HG02623 (cell line): ENCODE measurements around the gene USP54.
"Not testable (repeated sequence)": the region's sequence is repeated elsewhere in the genome, so short reads cannot be mapped to it uniquely, and the experiment has no call there.

Experiments
- ATAC-seq: cut with Tn5 transposase; IDR thresholded peaks from one replicate; pipeline ENCODE4 v1.9.1; 2021; ENCODE audit warnings: moderate library complexity; ENCODE audit not compliant: unreplicated experiment

The USP54 gene

GRCh38 chr10:73591935-73592699 is 975 bp upstream of the USP54 start:
- ATAC-seq = no peak

- ATAC-seq = no peak
Measured at GRCh38 chr10:73589563-73590126, 1.5 kb downstream of the USP54 start.

DNA sequence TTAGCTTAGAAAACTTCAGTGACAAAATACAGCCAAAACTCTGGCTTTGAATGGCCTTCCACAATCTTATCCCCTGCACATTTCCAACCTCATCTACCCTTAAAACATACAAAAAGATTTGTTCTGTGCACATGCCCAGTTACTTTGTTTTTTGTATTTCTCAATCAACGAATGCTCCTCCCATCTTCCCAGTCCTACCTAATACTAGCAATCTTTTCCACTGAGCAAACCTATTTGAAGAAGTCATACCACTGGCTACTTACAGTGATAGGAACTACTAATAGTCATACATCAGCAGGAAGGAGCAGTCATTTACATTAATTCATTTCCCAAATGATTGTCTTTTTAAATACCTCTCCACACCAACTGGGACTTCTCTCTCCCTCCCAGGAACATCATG is 2.5 kb downstream of the USP54 start:
- ATAC-seq = no peak

DNA sequence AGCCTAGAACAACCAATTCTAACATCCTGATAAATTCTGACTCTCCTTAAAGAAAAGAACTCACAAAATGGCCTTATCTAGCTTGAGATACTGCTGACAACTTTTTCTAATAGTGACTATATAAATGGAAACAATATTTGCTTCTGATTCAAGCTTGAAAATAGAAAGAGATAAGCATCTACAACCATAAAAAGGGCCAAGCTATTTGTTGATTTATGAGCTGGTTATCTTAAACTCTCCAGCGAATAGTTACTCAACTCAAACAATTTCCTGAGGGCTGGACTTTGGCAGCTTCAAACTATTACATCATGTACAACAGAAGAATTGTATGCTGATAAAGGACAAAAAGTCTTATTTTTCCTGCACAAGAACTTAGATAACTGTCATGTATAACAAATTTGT is 4.6 kb downstream of the USP54 start:
- ATAC-seq = no peak

- no peak for ATAC-seq
Measured at GRCh38 chr10:73585327-73585726, 5.8 kb downstream of the USP54 start.

DNA sequence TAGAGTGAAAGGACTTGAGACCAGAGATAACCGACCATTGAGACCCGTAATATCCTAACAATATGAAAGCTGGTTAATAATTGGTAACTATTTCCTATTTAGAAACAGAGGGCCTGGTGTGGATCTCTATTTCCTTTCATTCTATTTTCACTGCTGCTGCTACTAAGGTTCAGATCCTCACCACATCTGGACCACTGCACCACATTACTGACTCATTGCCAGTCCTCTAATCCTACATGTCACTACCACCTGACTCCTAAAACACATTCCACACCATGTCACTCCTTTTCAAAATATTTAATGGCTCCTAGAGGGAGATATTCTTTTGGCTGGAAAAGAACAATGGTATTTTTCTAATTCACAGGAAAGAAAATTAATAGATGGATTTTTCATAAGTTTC is 6.4 kb downstream of the USP54 start:
- no peak for ATAC-seq

DNA sequence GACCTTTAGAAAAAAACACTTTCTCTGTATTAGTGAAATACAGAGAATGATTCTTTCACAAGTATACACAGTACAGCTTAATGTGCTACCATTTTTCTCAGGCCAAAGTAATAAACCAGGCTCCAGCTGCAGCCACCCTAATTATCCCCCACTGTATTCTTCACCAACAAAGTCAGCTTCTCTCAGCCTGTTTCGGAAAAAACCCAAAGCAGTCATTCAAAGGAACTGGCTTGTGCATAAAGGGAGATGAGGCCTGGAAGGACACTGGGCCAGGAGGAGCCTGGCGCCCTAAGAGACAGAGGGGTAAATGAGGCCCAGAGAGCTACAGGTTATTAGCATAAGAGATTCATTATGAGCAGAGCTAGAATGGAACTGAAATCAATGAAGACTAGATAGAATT is 9.2 kb downstream of the USP54 start:
- no peak for ATAC-seq

DNA sequence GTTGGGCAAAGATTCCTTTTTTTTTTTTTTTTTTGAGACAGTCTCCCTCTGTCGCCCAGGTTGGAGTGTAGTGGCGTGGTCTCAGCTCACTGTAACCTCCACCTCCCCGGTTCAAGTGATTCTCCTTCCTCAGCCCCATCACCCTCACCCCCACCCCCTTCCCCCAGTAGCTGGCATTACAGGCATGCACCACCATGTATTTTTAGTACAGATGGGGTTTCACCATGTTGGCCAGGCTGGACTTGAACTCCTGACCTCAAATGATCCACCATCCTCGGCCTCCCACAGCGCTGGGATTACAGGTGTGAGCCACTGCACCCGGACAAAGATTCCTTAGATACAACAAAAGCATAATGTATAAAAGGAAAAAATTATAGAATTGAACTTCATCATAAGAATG is 12.2 kb downstream of the USP54 start:
- not testable (repeated sequence) for ATAC-seq

GRCh38 chr10:73577788-73578187 is 13.4 kb downstream of the USP54 start:
- ATAC-seq = no peak

- no peak for ATAC-seq
Measured at GRCh38 chr10:73576890-73577591, 14.1 kb downstream of the USP54 start.

DNA sequence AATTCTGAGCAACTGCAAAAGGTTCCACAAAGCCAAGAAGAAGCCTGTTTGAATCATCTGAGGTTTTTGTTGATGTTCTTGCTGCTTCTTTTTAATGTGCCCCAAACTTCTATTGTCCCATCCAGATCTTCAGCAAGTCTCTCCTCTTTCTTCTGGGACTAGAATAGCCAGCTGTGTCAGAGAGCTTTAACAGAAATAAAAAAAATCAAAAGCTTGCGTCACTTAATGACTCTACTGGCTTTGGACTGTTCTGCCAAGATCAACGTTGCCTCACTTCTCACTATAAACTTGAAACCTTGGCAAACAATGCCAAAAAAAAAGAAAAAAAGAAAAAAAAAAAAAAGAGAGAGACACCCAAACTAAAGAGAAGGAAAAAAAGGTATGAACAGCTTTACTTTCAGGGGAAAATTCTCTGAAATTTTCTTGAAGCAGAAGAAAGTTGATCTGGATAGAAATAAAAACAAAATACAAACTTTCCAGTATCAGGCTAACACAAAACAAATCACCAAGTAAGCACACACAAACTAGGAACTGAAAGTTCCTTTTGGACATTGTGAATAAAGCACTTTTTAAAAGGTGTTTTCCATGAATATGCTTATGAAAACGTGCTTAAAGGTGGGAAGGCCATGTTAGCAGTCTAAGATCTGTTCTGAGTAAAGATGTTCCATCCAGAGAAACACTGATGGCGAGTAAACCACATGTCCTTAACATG is 14.8 kb downstream of the USP54 start:
- ATAC-seq = no peak

- ATAC-seq = not testable (repeated sequence)
Measured at GRCh38 chr10:73567025-73567424, 24.1 kb downstream of the USP54 start.

- no peak for ATAC-seq
Measured at GRCh38 chr10:73561192-73561591, 29.9 kb downstream of the USP54 start.

DNA sequence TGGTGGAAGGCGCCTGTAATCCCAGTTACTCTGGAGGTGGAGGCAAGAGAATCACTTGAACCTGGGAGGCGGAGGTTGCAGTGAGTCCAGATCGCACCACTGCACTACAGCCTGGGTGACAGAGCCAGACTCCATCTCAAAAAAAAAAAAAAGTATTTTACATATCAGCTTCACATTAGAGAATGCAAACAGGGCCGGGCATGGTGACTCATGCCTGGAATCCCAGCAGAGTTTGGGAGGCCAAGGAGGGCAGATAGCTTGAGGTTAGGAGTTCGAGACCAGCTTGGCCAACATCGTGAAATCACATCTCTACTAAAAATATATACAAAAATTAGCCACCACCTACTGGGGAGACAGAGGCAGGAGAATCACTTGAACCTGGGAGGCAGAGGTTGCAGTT is 31.6 kb downstream of the USP54 start:
- ATAC-seq = no peak

DNA sequence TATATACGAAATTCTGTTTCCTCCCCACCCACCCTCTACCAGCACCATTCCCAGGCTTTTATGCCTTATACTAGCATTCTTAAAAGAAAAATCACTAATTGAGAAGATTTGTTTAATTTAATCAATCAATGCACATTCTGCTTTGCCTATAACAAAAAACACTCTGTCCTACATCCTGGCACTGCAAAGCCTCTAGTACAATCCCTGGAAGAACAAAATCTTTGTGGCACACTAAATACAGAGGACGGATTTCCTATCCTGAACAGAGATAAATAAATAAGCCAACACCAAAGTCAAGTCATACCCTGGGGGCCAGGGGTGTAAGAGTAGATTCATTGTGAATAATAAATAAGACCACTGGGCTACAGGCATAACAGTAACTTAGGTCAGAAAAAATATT is 34.3 kb downstream of the USP54 start:
- no peak for ATAC-seq

- ATAC-seq = no peak
Measured at GRCh38 chr10:73554721-73555120, 36.4 kb downstream of the USP54 start.

- no peak for ATAC-seq
Measured at GRCh38 chr10:73553761-73554160, 37.4 kb downstream of the USP54 start.

DNA sequence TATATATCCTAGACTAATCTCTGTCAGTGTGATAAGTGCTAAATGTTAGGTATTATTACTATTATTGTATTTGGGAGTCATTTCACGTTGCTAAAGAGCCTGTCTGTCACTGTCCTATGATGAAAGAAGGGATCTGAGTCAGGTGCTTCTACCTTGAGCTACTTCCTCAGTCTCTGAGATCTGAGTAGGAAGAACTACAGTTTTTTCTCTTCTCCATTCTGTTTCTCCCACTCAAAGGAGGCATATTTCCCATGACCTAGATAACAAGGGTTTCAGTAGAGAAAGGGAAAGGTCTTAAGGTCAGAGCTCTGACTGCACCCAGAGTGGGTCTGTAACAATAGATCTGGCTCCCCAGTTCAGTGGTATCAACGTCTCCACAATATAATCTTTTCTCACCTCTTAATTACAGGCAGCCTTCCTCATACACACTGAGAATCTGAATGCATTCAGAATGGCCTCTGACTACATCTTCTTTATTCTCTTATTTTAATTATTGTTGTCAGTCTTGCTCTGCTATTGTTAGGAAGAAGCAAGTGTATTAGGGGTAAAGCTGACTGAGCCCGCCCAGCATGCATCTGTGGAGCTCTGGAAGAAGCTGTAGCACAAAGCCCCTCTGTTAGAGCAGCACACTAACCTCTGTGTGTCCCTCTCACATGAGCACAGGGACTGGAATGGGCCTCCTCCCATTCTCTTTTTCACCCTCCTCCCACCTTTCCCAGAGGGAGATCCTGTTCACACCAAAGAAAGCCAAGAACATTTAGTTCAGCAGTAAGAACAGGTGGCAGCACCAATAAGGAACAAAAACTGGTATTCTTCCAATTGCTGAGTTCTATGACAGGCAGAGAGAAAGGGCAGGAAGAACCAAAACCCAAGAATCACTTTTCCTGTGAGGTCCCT is 38.1 kb downstream of the USP54 start:
- no peak for ATAC-seq

GRCh38 chr10:73551515-73551914 is 39.6 kb downstream of the USP54 start:
- ATAC-seq = no peak

DNA sequence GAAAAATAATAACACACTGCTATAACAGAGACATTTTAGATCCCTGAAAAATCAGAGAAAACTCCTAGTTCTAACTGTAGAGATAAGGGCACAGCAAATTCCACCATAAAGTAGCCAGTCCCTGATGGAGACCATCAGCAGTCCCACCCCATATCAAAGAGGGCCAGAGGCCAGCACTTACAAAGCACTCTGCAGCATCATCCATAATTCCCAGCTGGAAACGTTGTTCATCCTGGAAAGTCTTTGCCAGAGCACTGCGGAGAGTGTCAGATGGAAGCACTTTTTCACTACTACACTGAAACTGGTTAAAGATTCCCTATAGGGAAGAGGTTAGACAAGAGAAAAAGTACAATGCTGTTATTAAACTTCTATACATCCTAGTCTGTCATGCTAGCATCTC is 45.8 kb downstream of the USP54 start:
- ATAC-seq = no peak

GRCh38 chr10:73537709-73538108 is 53.4 kb downstream of the USP54 start:
- no peak for ATAC-seq
